ENCODE data around the gene SHC3. TPM values are rescaled to one million over a fixed set of nuclear protein-coding genes. Genes with fewer than 3 reads are reported as not detected.

Gene SHC3
- total and polyA plus RNA-seq, 2 donors (not counting 3 experiments of a cell fraction or from before 2014, with no cell fraction given) = 1.0 to 2.0 TPM

DNA sequence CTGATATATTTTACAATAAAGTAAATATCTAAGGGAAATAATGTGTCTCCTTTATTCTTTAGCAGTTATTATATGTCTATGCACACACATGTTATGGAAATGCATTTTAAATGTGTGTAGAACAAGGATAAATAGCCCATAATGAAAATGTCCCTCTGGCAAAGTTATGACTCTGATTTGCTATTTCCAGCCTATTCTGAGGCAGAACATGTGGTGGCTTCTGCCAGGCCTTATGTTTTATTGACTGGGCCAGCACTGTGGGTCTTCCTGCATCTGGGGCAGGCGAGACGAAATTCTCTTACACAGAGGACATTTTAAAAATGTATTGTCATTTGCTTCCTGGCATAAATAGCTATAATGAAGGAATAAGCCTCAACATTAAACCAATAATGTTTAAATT lies 134.5 kb downstream of the SHC3 start:
- Histone ChIP-seq H3K9me3 (replicated peaks; ENCODE audit: control insufficient read depth, insufficient read depth, low read length) (no peaks in the 10 kb centered on the region), H3K9ac (replicated peaks; ENCODE audit: extremely low read depth, insufficient read depth, low read length) (no peak overlapping the region), H3K4me3 (replicated peaks in 1 of 3; ENCODE audit: insufficient read depth in 1 of 3, low read depth in 1 of 3, low read length in 3 of 3) (no peak overlapping the region), H3K79me2 (ENCODE audit: control insufficient read depth, insufficient read depth, low read length) (no peaks in the 10 kb centered on the region), H3K4me1 (ENCODE audit: control insufficient read depth, extremely low read depth, insufficient read depth, low read length) (peaks cover 4% of the 10 kb centered on the region), H3K36me3 (ENCODE audit: control insufficient read depth in 2 of 2, extremely low read depth in 1 of 2, insufficient read depth in 2 of 2, low read length in 2 of 2) (no peaks in the 10 kb centered on the region), H2AFZ (ENCODE audit: low read depth, low read length) (no peak overlapping the region), H3K9me1 (replicated peaks; ENCODE audit: control insufficient read depth, extremely low read depth, insufficient read depth, low read length) (no peaks in the 10 kb centered on the region), H3K27me3 (ENCODE audit: control insufficient read depth in 2 of 2, insufficient read depth in 2 of 2, low read length in 2 of 2) (no peaks in the 10 kb centered on the region), H3K27ac (ENCODE audit: insufficient read depth, low read depth, low read length) (no peak overlapping the region), H3K4me2 (ENCODE audit: insufficient read depth, low read length) (no peak overlapping the region), H4K20me1 (replicated peaks; ENCODE audit: control insufficient read depth, extremely low read depth, insufficient read depth, low read length) (no peaks in the 10 kb centered on the region)
- POLR2A ChIA-PET = no interaction called here
- dilution Hi-C loops (cut with MboI; ENCODE audit: extremely low pct_ligation_motif_present, low sequenced_read_pairs) = no loop called here
- no peak for TF ChIP-seq GATA2 (IDR thresholded peaks at IDR 0.05; ENCODE audit: insufficient read depth, insufficient read length, low read depth, low read length)
- TF ChIP-seq EZH2 (IDR thresholded peaks at IDR 0.05; ENCODE audit: borderline replicate concordance, low read depth, low read length, severe bottlenecking) = no peak
- no peak for TF ChIP-seq FOS (IDR thresholded peaks at IDR 0.05; ENCODE audit: borderline replicate concordance, insufficient read depth, low read length)
- TF ChIP-seq POLR2AphosphoS5 (IDR thresholded peaks at IDR 0.05; ENCODE audit: insufficient read depth, low read depth, low read length) = no peak
- no peak for TF ChIP-seq POLR2A (IDR thresholded peaks at IDR 0.05; ENCODE audit: low read depth, low read length)
- TF ChIP-seq, protein P1, sequence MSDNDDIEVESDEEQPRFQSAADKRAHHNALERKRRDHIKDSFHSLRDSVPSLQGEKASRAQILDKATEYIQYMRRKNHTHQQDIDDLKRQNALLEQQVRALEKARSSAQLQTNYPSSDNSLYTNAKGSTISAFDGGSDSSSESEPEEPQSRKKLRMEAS (IDR thresholded peaks at IDR 0.05; ENCODE audit: insufficient read depth, insufficient read length) = no peak
- TF ChIP-seq MYC (IDR thresholded peaks at IDR 0.05; ENCODE audit: low read depth, low read length) = no peak
- no peak for TF ChIP-seq JUN (IDR thresholded peaks at IDR 0.05; ENCODE audit: borderline replicate concordance, insufficient read depth, insufficient read length, low read depth)
- CTCF ChIA-PET = interaction anchor here (1.6 kb wide), 1 partner anchor 12 kb away, joined by 3 read pairs; no protein-coding TSS in a partner anchor
- no TSS peak for BruUV-seq (replicated peaks)
- DNase-seq (ENCODE audit: low read depth, low spot score) (no peak), FAIRE-seq (no peak)
- intact Hi-C loops (cut with micrococcal nuclease) = loop anchor here (10.0 kb wide), 1 partner anchor 231 kb away; no protein-coding TSS in a partner anchor

DNA sequence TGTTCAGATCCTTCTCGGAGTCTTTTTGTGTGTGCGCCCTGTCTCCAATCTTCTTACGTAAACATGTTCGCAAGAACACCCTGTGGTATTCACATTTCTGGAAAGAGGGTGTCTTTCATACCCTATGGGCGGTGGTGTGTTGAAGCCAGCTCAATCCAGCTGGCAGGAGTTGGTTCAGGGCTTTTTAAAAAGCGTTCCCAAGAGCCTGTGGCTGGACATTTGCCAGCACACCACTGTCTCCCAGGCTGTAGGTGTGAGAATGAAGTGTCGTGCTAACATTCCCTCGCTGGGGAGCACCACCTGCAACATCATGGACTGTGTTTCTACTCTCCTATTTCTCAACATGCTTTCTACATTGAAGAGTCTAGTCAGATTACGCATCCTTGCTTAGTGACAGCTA lies 135.6 kb downstream of the SHC3 start:
- Histone ChIP-seq H3K4me2 (ENCODE audit: insufficient read depth, low read length) (no peak overlapping the region), H3K27me3 (ENCODE audit: control insufficient read depth in 2 of 2, insufficient read depth in 2 of 2, low read length in 2 of 2) (no peaks in the 10 kb centered on the region), H3K9ac (replicated peaks; ENCODE audit: extremely low read depth, insufficient read depth, low read length) (no peak overlapping the region), H4K20me1 (replicated peaks; ENCODE audit: control insufficient read depth, extremely low read depth, insufficient read depth, low read length) (no peaks in the 10 kb centered on the region), H3K36me3 (ENCODE audit: control insufficient read depth in 2 of 2, extremely low read depth in 1 of 2, insufficient read depth in 2 of 2, low read length in 2 of 2) (no peaks in the 10 kb centered on the region), H3K9me3 (replicated peaks; ENCODE audit: control insufficient read depth, insufficient read depth, low read length) (no peaks in the 10 kb centered on the region), H3K9me1 (replicated peaks; ENCODE audit: control insufficient read depth, extremely low read depth, insufficient read depth, low read length) (no peaks in the 10 kb centered on the region), H3K27ac (ENCODE audit: insufficient read depth, low read depth, low read length) (no peak overlapping the region), H3K79me2 (ENCODE audit: control insufficient read depth, insufficient read depth, low read length) (no peaks in the 10 kb centered on the region), H3K4me1 (ENCODE audit: control insufficient read depth, extremely low read depth, insufficient read depth, low read length) (peaks cover 6% of the 10 kb centered on the region), H2AFZ (ENCODE audit: low read depth, low read length) (no peak overlapping the region), H3K4me3 (replicated peaks in 1 of 3; ENCODE audit: insufficient read depth in 1 of 3, low read depth in 1 of 3, low read length in 3 of 3) (no peak overlapping the region)
- CTCF ChIA-PET = interaction anchor here (1.6 kb wide), 1 partner anchor 11 kb away, joined by 3 read pairs; no protein-coding TSS in a partner anchor
- BruUV-seq (replicated peaks) = no TSS peak
- no peak for DNase-seq (ENCODE audit: low read depth, low spot score)
- TF ChIP-seq POLR2AphosphoS5 (IDR thresholded peaks at IDR 0.05; ENCODE audit: insufficient read depth, low read depth, low read length) (no peak), MYC (IDR thresholded peaks at IDR 0.05; ENCODE audit: low read depth, low read length) (no peak), FOS (IDR thresholded peaks at IDR 0.05; ENCODE audit: borderline replicate concordance, insufficient read depth, low read length) (no peak), EZH2 (IDR thresholded peaks at IDR 0.05; ENCODE audit: borderline replicate concordance, low read depth, low read length, severe bottlenecking) (no peak), POLR2A (IDR thresholded peaks at IDR 0.05; ENCODE audit: low read depth, low read length) (no peak), GATA2 (IDR thresholded peaks at IDR 0.05; ENCODE audit: insufficient read depth, insufficient read length, low read depth, low read length) (no peak), JUN (IDR thresholded peaks at IDR 0.05; ENCODE audit: borderline replicate concordance, insufficient read depth, insufficient read length, low read depth) (no peak)
- TF ChIP-seq, protein P1 (IDR thresholded peaks at IDR 0.05; ENCODE audit: insufficient read depth, insufficient read length) = no peak
- TF ChIP-seq, protein P2, sequence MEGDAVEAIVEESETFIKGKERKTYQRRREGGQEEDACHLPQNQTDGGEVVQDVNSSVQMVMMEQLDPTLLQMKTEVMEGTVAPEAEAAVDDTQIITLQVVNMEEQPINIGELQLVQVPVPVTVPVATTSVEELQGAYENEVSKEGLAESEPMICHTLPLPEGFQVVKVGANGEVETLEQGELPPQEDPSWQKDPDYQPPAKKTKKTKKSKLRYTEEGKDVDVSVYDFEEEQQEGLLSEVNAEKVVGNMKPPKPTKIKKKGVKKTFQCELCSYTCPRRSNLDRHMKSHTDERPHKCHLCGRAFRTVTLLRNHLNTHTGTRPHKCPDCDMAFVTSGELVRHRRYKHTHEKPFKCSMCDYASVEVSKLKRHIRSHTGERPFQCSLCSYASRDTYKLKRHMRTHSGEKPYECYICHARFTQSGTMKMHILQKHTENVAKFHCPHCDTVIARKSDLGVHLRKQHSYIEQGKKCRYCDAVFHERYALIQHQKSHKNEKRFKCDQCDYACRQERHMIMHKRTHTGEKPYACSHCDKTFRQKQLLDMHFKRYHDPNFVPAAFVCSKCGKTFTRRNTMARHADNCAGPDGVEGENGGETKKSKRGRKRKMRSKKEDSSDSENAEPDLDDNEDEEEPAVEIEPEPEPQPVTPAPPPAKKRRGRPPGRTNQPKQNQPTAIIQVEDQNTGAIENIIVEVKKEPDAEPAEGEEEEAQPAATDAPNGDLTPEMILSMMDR (IDR thresholded peaks at IDR 0.05; ENCODE audit: extremely low read depth in 1 of 2, insufficient read depth in 1 of 2, low read depth in 1 of 2, low read length in 2 of 2) = no peak
- POLR2A ChIA-PET = no interaction called here
- intact Hi-C loops (cut with micrococcal nuclease) = loop anchor here (10.0 kb wide), 1 partner anchor 232 kb away; no protein-coding TSS in a partner anchor
- no peak for FAIRE-seq
- dilution Hi-C loops (cut with MboI; ENCODE audit: extremely low pct_ligation_motif_present, low sequenced_read_pairs) = no loop called here
